OCI-LY1 (cell line): ENCODE data around the gene MUC13.

ENCODE experiments used
- H2AFZ ChIP-seq: fragments of 200-600 bp; sonication (generic), shearing (Covaris generic); 2 replicates; pipeline ENCODE4 v1.6.0; 2014; ENCODE audit warnings: antibody characterized with exemption, mild to moderate bottlenecking, low read length
- H3F3A ChIP-seq: fragments of 200-600 bp; sonication (generic), shearing (Covaris generic); 2 replicates; pipeline ENCODE4 v1.6.0; 2014; ENCODE audit warnings: mild to moderate bottlenecking, antibody characterized with exemption, low read length, moderate library complexity; ENCODE audit not compliant: insufficient read depth
- H3K27ac ChIP-seq: fragments of 200-600 bp; sonication (generic); 2 replicates; pipeline ENCODE4 v1.5.1; 2014; ENCODE audit warnings: low read length, mixed run types, mild to moderate bottlenecking, low read depth; ENCODE audit not compliant: poor library complexity, severe bottlenecking
- H3K27me3 ChIP-seq: fragments of 200-600 bp; sonication (generic); 2 replicates; pipeline ENCODE4 v1.6.0; 2014; ENCODE audit warnings: antibody characterized with exemption, mild to moderate bottlenecking, low read length, moderate library complexity; ENCODE audit not compliant: insufficient read depth
- H3K36me3 ChIP-seq: fragments of 200-600 bp; sonication (generic); 2 replicates; pipeline ENCODE4 v1.6.1; 2014; ENCODE audit warnings: mild to moderate bottlenecking, antibody characterized with exemption, low read length, moderate library complexity, mixed read lengths; ENCODE audit not compliant: insufficient read depth
- H3K4me1 ChIP-seq: fragments of 200-600 bp; sonication (generic); 2 replicates; pipeline ENCODE4 v1.5.1; 2014; ENCODE audit warnings: mild to moderate bottlenecking, low read length, moderate library complexity; ENCODE audit not compliant: insufficient read depth, severe bottlenecking
- H3K4me2 ChIP-seq: fragments of 200-600 bp; sonication (generic), shearing (Covaris generic); 2 replicates; pipeline ENCODE4 v1.6.1; 2014; ENCODE audit warnings: low read length
- H3K4me3 ChIP-seq: fragments of 200-600 bp; sonication (generic); 2 replicates; pipeline ENCODE4 v1.5.1; 2014; ENCODE audit warnings: low read length, low read depth, mild to moderate bottlenecking, mixed read lengths; ENCODE audit not compliant: poor library complexity, severe bottlenecking
- H3K79me2 ChIP-seq: fragments of 200-600 bp; shearing (Covaris generic); 2 replicates; pipeline ENCODE4 v1.6.1; 2016; ENCODE audit warnings: mixed run types, low read length, mixed read lengths; ENCODE audit not compliant: insufficient read depth
- H3K9ac ChIP-seq: fragments of 200-600 bp; sonication (generic), shearing (Covaris generic); 2 replicates; pipeline ENCODE4 v1.6.1; 2014; ENCODE audit warnings: mild to moderate bottlenecking, low read length, mixed read lengths
- H3K9me2 ChIP-seq: fragments of 200-600 bp; sonication (generic), shearing (Covaris generic); 2 replicates; pipeline ENCODE4 v1.6.1; 2014; ENCODE audit warnings: low read depth, mild to moderate bottlenecking, low read length, mixed read lengths
- H3K9me3 ChIP-seq: fragments of 200-600 bp; shearing (Covaris generic); 2 replicates; pipeline ENCODE4 v1.6.1; 2014; ENCODE audit warnings: low read length, mixed read lengths
- H4K20me1 ChIP-seq: fragments of 200-600 bp; sonication (generic), shearing (Covaris generic); 2 replicates; pipeline ENCODE4 v1.6.0; 2016; ENCODE audit warnings: mild to moderate bottlenecking, low read length; ENCODE audit not compliant: insufficient read depth
- EZH2 ChIP-seq: fragments of 200-600 bp; sonication (generic), shearing (Covaris generic); IDR thresholded peaks from 2 replicates; pipeline ENCODE4 v1.8.0; 2017; ENCODE audit warnings: borderline replicate concordance, mixed run types, mild to moderate bottlenecking, antibody characterized with exemption, low read length, moderate library complexity, mixed read lengths
- TF ChIP-seq, protein P1 (sequence below): fragments of 200-600 bp; sonication (generic), shearing (Covaris generic); IDR thresholded peaks from 2 replicates; pipeline ENCODE4 v1.5.1; 2017; ENCODE audit warnings: mild to moderate bottlenecking, antibody characterized with exemption, low read length, moderate library complexity, mixed read lengths

Gene MUC13

GRCh38 chr3:124926426-124927101 lies 8.0 kb downstream of the MUC13 start:
- Histone ChIP-seq H3K4me3 (no peak overlapping the region), H3K4me2 (no peak overlapping the region), H3K9ac (no peak overlapping the region), H3K79me2 (no peaks in the 10 kb centered on the region), H3K9me3 (no peaks in the 10 kb centered on the region), H3K4me1 (no peaks in the 10 kb centered on the region), H3K27me3 (no peaks in the 10 kb centered on the region), H3K9me2 (no peaks in the 10 kb centered on the region), H3F3A (no peaks in the 10 kb centered on the region), H4K20me1 (no peaks in the 10 kb centered on the region), H3K27ac (no peak overlapping the region), H2AFZ (no peak overlapping the region), H3K36me3 (no peaks in the 10 kb centered on the region)
- no peak for TF ChIP-seq EZH2
- TF ChIP-seq, protein P1, sequence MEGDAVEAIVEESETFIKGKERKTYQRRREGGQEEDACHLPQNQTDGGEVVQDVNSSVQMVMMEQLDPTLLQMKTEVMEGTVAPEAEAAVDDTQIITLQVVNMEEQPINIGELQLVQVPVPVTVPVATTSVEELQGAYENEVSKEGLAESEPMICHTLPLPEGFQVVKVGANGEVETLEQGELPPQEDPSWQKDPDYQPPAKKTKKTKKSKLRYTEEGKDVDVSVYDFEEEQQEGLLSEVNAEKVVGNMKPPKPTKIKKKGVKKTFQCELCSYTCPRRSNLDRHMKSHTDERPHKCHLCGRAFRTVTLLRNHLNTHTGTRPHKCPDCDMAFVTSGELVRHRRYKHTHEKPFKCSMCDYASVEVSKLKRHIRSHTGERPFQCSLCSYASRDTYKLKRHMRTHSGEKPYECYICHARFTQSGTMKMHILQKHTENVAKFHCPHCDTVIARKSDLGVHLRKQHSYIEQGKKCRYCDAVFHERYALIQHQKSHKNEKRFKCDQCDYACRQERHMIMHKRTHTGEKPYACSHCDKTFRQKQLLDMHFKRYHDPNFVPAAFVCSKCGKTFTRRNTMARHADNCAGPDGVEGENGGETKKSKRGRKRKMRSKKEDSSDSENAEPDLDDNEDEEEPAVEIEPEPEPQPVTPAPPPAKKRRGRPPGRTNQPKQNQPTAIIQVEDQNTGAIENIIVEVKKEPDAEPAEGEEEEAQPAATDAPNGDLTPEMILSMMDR, result no peak

GRCh38 chr3:124924741-124925140 lies 9.8 kb downstream of the MUC13 start:
- H3K4me1 ChIP-seq, result no peaks in the 10 kb centered on the region
- H3F3A ChIP-seq, result no peaks in the 10 kb centered on the region
- no peaks in the 10 kb centered on the region for H3K9me2 ChIP-seq
- no peaks in the 10 kb centered on the region for H3K79me2 ChIP-seq
- H3K27me3 ChIP-seq, result no peaks in the 10 kb centered on the region
- no peak overlapping the region for H3K27ac ChIP-seq
- no peaks in the 10 kb centered on the region for H3K36me3 ChIP-seq
- H4K20me1 ChIP-seq, result no peaks in the 10 kb centered on the region
- no peak overlapping the region for H3K4me2 ChIP-seq
- H3K9me3 ChIP-seq, result no peaks in the 10 kb centered on the region
- no peak overlapping the region for H3K9ac ChIP-seq
- TF ChIP-seq EZH2, result no peak
- TF ChIP-seq, protein P1, result no peak
- H3K4me3 ChIP-seq, result no peak overlapping the region
- H2AFZ ChIP-seq, result no peak overlapping the region

DNA sequence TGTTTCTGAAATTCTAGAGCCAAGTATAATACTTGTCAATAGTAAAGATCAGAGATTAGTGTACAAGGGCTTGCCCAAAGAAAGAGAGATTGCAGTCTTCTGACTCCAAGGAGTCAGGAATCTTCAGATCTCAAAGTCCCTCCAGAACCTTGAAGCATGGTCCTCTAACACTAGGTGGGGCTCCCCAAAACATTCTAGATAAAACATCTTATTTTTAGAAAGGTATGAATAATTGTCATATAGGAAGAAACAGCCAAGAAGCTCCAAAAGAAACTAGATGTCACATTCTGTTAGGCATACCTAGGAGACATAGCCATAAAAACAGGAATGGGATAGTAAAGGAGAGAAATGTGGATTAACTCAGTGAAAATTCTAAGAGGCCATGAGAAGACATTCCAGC lies 10.7 kb downstream of the MUC13 start:
- no peaks in the 10 kb centered on the region for H3K27me3 ChIP-seq
- no peaks in the 10 kb centered on the region for H3F3A ChIP-seq
- H4K20me1 ChIP-seq, result no peaks in the 10 kb centered on the region
- H3K9ac ChIP-seq, result no peak overlapping the region
- H3K9me3 ChIP-seq, result no peaks in the 10 kb centered on the region
- TF ChIP-seq EZH2, result no peak
- TF ChIP-seq, protein P1, result no peak
- H3K4me3 ChIP-seq, result no peak overlapping the region
- H3K79me2 ChIP-seq, result no peaks in the 10 kb centered on the region
- no peak overlapping the region for H3K4me2 ChIP-seq
- no peak overlapping the region for H2AFZ ChIP-seq
- no peaks in the 10 kb centered on the region for H3K9me2 ChIP-seq
- H3K36me3 ChIP-seq, result no peaks in the 10 kb centered on the region
- no peak overlapping the region for H3K27ac ChIP-seq
- no peaks in the 10 kb centered on the region for H3K4me1 ChIP-seq
